Fibroblast of gingiva (primary cell): ENCODE data around the gene YPEL2.
A peak's percentile ranks its signal among the peaks of the same experiment; 100 is the strongest.
"Not testable (repeated sequence)": the region's sequence is repeated elsewhere in the genome, so short reads cannot be mapped to it uniquely, and the experiment has no call there.

Source experiments
- DNase-seq: peaks from one replicate; pipeline ENCODE4 v3.0.0-alpha.2; 2011; ENCODE audit warnings: low read depth

YPEL2 gene

DNA sequence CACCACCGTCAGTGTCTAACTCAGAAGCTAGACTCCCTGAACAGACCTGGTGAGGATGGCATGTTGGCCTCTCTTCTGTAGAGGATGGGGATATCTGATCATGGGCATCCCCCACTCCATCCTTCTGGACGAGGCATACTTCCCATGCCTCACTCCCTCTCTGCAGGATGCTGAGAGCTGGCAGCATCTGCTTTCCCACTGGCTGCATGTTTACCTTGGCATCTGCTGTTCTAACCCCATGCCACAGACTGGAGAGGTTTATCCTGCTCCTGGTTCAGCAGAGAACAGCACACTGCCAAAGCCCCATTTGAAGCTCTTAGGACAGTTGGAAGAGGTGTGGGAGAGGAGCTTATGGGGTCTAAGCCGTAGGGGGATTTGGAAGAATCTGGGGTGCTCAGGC lies 46.0 kb downstream of the YPEL2 start:
- DNase-seq, result peak; percentile 30

DNA sequence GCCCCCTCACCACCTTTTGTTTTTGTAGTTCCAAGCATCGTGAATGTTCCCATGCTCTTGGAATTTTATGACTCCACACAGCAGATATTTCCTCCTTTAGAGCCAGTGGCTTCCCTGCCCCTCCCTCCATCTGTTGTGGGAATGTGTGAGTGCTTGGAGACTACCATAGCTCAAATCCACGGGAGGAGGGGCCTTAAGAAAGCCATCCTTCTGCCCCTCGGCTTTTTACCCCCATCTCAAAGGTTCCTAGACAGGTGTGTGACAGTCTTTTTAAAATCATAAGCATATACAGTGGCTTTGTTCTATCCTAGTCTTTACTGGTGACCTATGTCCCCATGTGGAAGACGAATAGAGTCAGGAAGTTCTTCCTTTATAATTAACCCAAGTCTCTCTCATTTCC lies 47.2 kb downstream of the YPEL2 start:
- peak; percentile 43 for DNase-seq

DNA sequence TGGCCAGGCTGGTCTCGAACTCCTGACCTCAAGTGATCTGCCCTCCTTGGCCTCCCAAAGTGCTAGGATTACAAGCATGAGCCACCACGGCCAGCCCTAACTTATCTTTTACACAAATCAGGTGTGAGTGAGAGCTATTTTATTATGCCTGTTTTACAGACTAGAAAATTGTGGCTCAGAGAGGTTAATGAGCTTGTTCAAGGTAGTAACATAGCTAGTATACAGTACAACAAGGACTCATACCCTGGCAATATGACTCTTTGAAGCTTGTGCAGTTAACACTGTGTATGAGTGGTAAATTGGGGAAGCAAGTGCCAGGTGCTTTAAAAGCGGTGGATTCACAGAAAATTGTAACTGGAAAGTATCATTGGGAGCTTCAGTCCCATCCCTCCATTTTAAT lies 49.0 kb downstream of the YPEL2 start:
- no peak for DNase-seq

DNA sequence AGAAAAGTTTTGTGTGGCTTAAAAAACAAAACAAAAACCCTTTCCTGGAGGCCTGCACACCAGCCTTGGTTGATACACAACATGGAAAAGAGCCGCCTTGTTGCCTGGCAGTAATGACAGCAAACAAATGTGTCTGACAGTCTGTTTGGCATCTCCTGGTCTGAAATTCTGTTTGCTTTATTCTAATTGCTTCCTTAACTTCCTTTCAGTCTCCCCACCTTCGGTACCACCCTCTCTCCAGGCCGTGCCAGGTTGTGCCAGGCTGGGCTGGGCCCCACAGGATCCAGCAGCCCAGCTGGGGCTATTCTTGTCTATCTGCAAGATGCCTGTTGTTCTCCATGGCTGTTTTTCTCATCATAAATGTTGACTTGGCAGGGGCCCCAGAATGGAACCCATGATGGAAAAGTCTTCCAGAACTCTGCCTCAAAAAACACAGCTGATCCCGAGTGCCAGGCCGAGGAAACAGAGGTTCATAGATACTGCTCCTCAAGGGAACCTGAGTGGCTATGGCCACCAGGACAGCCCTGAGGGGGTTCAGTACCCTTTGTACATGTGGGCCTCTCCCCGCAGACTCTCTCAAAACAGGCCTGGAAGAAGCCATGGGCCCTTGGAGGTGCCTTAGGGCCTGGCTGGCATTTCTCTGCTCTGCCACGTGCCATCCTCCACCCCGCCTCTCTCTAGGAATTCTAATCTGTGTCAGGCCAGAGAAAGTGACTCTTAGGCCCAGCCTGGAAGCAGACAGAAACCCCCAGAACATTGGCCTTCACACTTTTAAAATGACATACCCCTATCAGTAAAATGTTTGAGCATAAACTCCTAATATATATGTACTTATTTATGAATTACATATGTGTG lies 50.5 kb downstream of the YPEL2 start:
- no peak for DNase-seq

- DNase-seq, result no peak
Observed at GRCh38 chr17:59383893-59384292, 52.4 kb downstream of the YPEL2 start.

DNA sequence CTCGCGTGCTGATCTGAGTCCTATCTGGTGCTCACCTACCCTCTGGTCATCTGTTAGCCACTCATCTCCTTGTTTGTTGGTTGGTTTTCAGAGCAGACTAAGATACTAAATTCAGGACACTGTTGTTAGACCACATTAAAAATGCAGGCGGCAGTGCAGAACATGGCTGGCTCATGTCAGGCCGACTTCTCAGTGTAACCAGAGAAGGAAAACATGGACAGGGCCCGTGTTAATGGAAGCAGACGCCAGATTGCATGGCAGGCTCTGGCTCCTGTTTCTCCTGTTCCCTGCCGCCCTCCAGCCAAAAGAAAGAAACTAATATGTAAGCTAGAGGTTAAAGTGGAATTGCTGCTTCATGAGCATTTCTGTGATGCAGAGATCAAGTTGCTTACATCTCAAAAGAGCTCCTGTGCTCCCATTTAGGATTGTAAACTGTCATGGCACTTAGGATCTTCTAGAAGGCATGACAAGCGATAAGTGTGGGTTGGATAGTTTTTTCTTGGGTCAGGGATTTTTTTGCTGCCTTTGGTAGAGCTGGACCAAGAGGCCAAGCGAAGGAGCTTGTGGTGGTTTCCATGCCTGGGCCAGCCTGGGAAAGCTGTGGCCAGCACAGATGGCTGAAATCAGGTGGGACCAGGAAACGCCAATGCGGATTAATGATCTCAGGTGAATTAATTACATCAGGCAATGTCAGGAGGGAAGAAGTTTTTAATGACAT lies 56.1 kb downstream of the YPEL2 start:
- DNase-seq, result peak; percentile 67

- no peak for DNase-seq
Observed at GRCh38 chr17:59388069-59388556, 56.7 kb downstream of the YPEL2 start.

- no peak for DNase-seq
Observed at GRCh38 chr17:59389066-59389465, 57.6 kb downstream of the YPEL2 start.

DNA sequence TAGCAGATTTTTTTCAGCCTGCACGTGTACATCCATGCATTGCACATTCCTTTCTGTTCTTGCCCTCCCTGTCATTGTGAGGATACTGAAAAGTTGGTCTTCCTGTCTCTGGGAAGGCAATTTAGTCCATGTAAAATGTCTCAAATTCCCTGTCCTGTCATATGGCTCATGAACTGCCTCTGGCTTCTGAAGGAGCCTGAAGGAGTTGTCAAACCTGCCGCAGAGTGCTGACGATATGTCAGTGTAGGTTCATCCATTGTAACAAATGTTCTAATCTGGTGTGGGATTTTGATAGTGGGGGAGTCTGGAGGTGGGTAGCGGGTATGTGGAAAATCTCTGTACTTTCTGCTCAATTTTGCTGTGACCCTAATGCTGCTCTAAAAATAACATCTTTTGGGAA lies 59.6 kb downstream of the YPEL2 start:
- DNase-seq, result no peak

- DNase-seq, result no peak
Observed at GRCh38 chr17:59392973-59393679, 61.7 kb downstream of the YPEL2 start.

DNA sequence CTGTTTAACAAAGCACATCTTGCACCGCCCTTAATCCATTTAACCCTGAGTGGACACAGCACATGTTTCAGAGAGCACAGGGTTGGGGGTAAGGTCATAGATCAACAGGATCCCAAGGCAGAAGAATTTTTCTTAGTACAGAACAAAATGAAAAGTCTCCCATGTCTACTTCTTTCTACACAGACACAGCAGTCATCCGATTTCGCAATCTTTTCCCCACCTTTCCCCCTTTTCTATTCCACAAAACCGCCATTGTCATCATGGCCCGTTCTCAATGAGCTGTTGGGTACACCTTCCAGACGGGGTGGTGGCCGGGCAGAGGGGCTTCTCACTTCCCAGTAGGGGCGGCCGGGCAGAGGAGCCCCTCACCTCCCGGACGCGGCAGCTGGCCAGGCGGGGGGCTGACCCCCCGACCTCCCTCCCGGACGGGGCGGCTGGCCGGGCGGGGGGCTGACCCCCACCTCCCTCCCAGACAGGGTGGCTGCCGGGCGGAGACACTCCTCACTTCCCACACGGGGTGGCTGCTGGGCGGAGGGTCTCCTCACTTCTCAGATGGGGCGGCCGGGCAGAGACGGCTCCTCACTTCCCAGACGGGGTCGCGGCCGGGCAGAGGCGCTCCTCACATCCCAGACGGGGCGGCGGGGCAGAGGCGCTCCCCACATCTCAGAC lies 62.4 kb downstream of the YPEL2 start:
- DNase-seq, result not testable (repeated sequence)

GRCh38 chr17:59396134-59396826 lies 64.8 kb downstream of the YPEL2 start:
- no peak for DNase-seq

DNA sequence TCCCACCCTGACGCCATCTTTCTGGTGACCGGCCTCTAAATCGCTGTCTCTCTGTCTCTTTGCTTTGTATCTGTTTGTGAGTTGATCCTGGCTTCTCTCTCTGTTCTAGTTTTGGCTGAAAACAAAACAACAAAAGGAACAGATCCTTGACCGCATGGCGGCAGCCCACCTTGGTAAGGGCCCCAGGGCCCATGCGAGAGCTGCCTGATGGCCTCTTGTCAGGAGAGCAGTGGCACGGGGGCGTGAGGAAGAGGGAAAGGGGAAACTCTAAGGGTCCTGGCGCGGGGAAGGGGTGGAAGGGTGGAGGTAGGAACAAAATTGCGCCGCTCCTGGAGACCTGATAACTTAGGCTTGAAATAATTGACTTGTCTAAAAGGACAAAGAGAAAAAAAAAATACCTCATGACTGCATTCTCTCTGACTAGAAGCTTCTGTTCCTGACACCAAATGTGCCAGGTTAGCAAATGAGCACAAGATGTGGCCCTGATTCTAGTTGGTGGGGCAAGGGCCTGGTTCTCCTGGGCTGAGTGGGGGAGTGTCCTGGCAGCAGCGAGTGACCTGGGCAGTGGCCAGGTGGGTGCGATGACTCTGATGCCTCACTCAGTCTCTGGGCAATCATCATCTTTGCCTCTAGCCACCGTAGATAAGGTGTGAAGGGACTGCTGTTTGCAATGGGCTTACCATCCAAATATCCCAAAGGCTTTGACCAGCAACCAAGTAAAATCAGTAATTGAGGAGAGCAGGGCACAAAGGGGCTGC lies 66.0 kb downstream of the YPEL2 start:
- no peak for DNase-seq

- DNase-seq, result no peak
Observed at GRCh38 chr17:59399914-59400313, 68.5 kb downstream of the YPEL2 start.

DNA sequence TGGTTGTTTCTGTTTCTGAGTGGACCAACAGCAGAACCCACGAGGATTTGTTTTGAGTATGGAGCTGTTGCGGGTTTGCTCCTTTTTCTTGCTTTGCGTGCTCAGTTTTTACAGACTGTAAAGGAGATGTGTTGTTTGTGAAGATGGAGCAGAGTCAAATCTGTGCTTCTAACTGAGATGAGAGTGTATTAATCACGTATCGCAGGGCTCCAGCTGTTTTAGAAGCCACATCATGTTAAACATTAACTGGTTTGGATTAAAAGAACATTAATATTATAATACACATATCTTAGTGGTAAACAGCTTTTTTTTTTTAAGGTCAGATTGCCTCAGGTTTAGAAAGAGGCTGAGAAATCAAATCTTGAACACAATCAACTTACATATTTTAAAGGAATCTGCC lies 69.4 kb downstream of the YPEL2 start:
- no peak for DNase-seq

DNA sequence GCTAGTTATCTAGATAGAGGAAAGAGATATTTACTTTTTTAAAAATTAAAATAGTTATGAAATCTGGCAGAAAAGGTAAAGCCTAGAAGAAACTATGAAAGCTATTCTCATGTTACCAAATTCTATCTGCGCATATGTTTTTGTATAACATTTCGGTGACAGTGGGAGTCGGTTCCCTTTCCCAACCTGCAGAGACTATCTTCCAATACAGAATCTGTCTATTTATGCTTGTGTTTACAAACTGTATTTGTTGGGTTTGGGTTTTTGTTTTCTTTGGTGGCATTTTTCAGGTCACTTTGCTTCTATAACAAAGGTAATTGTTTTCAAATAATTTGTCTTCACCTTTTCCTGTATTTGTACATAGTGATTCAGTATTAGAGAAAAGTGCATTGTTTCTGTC lies 69.8 kb downstream of the YPEL2 start:
- no peak for DNase-seq

DNA sequence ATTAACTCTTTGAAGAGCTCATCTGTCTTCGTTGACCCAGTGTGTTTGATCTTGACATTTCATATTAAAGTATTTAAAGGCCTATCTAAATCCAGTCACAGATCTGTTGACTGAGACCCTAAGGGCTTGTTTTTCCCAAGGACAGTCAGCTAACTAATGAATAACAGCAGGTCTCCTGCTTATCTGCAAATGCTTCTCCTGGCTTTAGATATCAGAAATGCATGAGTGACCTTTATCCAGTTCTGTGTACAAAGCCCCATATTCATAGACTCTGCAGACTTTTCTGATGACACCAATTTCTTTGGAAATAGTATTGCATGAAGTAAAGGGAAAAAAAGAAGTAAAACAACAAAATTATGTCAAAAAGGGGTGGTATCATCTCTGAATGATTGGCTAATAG lies 70.3 kb downstream of the YPEL2 start:
- no peak for DNase-seq

- no peak for DNase-seq
Observed at GRCh38 chr17:59402760-59403159, 71.3 kb downstream of the YPEL2 start.

DNA sequence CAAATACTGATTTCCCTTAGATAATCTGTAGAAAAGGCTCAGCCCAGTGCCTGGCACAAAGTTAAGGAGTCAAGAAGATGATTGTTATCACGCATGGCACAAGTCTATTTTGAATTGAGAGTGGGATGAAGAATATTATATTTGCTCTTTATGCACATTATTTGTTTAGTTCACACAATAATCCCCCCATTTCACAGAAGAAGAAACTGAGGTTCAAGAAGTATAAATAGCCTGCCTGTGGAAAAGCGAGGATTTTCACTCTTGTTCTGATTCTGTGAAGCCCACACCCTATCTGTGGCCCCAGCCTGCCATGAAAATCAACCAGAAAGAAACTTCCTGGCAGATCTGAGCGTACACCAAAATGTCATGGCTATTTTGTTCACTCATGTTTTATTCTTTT lies 73.0 kb downstream of the YPEL2 start:
- DNase-seq, result no peak

DNA sequence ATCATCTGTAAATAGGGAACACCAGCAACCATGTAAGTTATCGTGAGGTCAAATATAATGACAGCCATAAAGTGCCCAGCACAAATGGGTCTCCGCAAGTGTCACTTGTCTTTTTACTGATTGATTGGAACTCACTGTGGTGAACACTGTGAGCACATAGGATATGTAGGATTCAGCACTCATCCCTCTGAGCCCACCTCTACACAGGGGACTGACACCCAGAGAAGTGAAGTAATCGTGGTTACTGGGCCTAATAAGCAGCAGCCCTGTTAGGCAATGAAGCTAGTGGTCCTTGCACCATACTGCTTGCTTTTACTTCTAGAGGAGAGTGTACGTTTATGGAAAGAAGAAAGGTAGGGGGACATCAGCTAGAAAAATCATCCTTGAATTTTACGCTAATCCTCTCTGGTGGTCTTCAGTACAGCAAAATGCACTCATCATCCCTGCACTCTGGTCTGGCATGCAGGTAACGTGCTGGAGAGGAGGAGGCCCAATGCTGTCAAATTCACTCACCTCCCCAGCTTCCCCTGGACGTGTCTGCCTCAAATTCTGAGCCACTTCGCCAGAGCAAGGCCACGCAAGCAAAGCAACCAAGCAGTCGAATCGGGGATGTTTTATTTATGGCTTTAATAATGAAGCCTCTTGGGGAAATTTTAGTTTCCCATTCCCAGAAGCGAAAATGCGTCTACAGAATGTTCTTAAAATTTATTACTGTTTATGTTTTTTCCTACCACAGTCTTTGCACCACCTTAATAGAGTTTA lies 74.7 kb downstream of the YPEL2 start:
- no peak for DNase-seq
